GM12892 (cell line): Measurements from ENCODE around the gene NTN3.

ENCODE experiments used
- POLR2A ChIP-seq: IDR thresholded peaks from 2 replicates; pipeline ENCODE4 v1.6.1; 2011; ENCODE audit warnings: low read depth, low read length, control low read depth
- POLR2AphosphoS5 ChIP-seq: IDR thresholded peaks from 2 replicates; pipeline ENCODE4 v1.6.1; 2011; ENCODE audit warnings: low read depth, low read length, control low read depth
- TAF1 ChIP-seq: IDR thresholded peaks from 2 replicates; pipeline ENCODE4 v1.6.1; 2011; ENCODE audit warnings: low read depth, mild to moderate bottlenecking, control low read depth, low read length, borderline replicate concordance

DNA sequence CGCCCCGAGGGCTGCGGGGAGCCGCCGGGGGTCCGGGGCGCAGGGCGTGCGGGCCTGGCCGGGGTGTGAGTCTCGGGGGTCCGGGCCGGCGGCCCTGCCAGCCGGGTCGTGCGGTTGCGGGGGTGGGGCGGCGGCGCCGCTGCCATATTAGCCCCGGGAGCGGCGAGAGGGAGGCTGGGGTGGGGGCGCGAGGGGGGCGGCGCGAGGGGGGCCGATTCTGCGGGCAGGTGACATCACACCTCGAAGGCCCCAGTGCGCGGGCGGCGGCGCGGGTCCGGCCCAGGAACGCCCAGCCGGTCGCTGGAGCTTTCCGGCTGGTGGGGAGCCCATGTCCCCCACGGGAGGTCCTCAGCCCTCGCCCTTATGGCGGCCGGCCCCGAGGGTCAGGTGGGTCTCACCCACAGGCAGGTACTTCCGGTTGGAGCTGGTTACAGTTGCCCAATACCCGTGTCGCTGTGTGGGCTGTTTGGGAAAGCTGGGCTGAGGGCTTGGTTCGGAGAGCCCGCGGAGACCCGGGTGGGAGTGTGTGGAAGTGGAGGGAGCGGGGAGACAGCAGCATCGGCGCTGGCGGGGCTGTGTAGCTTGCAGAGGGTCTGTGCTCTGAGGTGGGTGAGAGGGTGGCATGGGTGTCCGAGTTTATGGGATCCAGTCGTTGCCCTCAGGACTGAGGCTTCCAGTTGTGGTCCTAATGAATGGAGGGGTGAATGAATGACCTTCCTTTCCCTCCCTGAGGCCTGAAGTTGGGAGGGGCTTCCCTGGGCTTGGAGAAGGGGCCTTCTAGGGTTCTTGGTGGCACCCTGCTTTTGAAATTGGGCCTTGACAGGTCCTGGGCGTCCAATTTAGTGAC lies 43.5 kb downstream of the NTN3 start:
- TF ChIP-seq POLR2AphosphoS5: no peak
- TF ChIP-seq POLR2A: no peak
- no peak for TF ChIP-seq TAF1
